ENCODE results near the gene AGO3. TPM values are rescaled to one million over a fixed set of nuclear protein-coding genes. Genes with fewer than 3 reads are reported as not detected.

The AGO3 gene
- total and polyA plus RNA-seq, 4 donors: 3.0 to 19.5 (median 7.1) TPM

DNA sequence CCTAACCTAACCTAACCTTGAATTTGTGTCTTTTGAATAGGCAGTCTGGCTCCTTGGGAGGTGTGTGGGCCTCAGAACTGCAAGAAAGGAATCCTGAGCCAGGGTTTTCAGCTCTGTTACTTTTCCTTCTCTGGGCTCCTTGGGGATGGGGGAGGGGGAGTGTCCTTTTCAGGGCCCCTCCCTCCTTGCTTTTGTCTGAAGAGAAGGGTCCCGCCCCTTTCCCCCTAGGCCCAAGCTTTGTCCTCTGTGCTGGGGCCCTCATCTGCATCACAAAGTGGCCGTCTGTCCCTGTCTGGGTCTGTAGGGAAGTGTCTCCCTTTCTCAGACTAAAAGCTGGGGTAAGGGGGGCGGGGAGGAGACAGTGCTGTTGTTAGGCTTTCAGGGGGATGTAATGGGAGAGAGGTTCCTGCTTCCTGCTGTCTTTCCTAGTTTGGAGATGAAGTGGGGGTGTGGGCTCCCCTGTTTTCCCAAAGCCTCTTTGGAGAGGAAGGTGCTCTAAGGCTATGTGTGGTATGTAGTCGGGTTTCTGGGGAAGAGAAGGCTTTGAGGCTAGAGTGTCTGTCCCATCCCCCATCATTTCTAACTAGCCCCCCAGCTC, 44.8 kb upstream of the AGO3 start:
- 83% methylated on average over 4 of the region's 4 CpGs for WGBS
- no peak overlapping the region for H3K4me3 ChIP-seq (ENCODE audit: low read depth in 1 of 3, low read length in 3 of 3)
- TF ChIP-seq GABPA (IDR thresholded peaks at IDR 0.05 in 1 of 2, conservative IDR thresholded peaks at IDR 0.05 in 1 of 2) (no peak), HNF4G (IDR thresholded peaks at IDR 0.05) (no peak), HNF4A (conservative IDR thresholded peaks at IDR 0.05) (no peak), RAD21 (IDR thresholded peaks at IDR 0.05) (no peak), FOXA1 (IDR thresholded peaks at IDR 0.05) (no peak), NR2F2 (IDR thresholded peaks at IDR 0.05) (no peak), FOXA2 (IDR thresholded peaks at IDR 0.05) (no peak), JUND (IDR thresholded peaks at IDR 0.05) (no peak), SP1 (IDR thresholded peaks at IDR 0.05) (no peak), YY1 (IDR thresholded peaks at IDR 0.05) (no peak), TAF1 (conservative IDR thresholded peaks at IDR 0.05) (no peak), EGR1 (IDR thresholded peaks at IDR 0.05; ENCODE audit: low read depth in 2 of 2) (no peak), RXRA (IDR thresholded peaks at IDR 0.05) (no peak)
- TF ChIP-seq, protein P1, sequence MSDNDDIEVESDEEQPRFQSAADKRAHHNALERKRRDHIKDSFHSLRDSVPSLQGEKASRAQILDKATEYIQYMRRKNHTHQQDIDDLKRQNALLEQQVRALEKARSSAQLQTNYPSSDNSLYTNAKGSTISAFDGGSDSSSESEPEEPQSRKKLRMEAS (IDR thresholded peaks at IDR 0.05): no peak
- TF ChIP-seq, protein P2, sequence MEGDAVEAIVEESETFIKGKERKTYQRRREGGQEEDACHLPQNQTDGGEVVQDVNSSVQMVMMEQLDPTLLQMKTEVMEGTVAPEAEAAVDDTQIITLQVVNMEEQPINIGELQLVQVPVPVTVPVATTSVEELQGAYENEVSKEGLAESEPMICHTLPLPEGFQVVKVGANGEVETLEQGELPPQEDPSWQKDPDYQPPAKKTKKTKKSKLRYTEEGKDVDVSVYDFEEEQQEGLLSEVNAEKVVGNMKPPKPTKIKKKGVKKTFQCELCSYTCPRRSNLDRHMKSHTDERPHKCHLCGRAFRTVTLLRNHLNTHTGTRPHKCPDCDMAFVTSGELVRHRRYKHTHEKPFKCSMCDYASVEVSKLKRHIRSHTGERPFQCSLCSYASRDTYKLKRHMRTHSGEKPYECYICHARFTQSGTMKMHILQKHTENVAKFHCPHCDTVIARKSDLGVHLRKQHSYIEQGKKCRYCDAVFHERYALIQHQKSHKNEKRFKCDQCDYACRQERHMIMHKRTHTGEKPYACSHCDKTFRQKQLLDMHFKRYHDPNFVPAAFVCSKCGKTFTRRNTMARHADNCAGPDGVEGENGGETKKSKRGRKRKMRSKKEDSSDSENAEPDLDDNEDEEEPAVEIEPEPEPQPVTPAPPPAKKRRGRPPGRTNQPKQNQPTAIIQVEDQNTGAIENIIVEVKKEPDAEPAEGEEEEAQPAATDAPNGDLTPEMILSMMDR (IDR thresholded peaks at IDR 0.05; ENCODE audit: low read depth, low read length, missing input control): no peak
- TF ChIP-seq, protein P3, sequence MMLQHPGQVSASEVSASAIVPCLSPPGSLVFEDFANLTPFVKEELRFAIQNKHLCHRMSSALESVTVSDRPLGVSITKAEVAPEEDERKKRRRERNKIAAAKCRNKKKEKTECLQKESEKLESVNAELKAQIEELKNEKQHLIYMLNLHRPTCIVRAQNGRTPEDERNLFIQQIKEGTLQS (IDR thresholded peaks at IDR 0.05): no peak
- TF ChIP-seq, protein P4, sequence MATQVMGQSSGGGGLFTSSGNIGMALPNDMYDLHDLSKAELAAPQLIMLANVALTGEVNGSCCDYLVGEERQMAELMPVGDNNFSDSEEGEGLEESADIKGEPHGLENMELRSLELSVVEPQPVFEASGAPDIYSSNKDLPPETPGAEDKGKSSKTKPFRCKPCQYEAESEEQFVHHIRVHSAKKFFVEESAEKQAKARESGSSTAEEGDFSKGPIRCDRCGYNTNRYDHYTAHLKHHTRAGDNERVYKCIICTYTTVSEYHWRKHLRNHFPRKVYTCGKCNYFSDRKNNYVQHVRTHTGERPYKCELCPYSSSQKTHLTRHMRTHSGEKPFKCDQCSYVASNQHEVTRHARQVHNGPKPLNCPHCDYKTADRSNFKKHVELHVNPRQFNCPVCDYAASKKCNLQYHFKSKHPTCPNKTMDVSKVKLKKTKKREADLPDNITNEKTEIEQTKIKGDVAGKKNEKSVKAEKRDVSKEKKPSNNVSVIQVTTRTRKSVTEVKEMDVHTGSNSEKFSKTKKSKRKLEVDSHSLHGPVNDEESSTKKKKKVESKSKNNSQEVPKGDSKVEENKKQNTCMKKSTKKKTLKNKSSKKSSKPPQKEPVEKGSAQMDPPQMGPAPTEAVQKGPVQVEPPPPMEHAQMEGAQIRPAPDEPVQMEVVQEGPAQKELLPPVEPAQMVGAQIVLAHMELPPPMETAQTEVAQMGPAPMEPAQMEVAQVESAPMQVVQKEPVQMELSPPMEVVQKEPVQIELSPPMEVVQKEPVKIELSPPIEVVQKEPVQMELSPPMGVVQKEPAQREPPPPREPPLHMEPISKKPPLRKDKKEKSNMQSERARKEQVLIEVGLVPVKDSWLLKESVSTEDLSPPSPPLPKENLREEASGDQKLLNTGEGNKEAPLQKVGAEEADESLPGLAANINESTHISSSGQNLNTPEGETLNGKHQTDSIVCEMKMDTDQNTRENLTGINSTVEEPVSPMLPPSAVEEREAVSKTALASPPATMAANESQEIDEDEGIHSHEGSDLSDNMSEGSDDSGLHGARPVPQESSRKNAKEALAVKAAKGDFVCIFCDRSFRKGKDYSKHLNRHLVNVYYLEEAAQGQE (IDR thresholded peaks at IDR 0.05): no peak
- TF ChIP-seq, protein P5, sequence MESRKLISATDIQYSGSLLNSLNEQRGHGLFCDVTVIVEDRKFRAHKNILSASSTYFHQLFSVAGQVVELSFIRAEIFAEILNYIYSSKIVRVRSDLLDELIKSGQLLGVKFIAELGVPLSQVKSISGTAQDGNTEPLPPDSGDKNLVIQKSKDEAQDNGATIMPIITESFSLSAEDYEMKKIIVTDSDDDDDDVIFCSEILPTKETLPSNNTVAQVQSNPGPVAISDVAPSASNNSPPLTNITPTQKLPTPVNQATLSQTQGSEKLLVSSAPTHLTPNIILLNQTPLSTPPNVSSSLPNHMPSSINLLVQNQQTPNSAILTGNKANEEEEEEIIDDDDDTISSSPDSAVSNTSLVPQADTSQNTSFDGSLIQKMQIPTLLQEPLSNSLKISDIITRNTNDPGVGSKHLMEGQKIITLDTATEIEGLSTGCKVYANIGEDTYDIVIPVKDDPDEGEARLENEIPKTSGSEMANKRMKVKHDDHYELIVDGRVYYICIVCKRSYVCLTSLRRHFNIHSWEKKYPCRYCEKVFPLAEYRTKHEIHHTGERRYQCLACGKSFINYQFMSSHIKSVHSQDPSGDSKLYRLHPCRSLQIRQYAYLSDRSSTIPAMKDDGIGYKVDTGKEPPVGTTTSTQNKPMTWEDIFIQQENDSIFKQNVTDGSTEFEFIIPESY (IDR thresholded peaks at IDR 0.05): no peak
- H3K36me3 ChIP-seq (ENCODE audit: control insufficient read depth in 4 of 4, insufficient read depth in 3 of 4, low read depth in 1 of 4, low read length in 3 of 4): peaks cover 0 to 9% (median 5%) of the 10 kb centered on the region in 4 donors
- no peaks in the 10 kb centered on the region for H3K9me3 ChIP-seq (ENCODE audit: control insufficient read depth in 4 of 4, low read length in 3 of 4)
- DNase-seq (ENCODE audit: low spot score): no peak
- no peak overlapping the region for H3K9ac ChIP-seq (ENCODE audit: low read depth in 1 of 2, low read length in 2 of 2)
- peaks cover 0 to 9% (median 3%) of the 10 kb centered on the region in 4 donors for H3K4me1 ChIP-seq (ENCODE audit: control insufficient read depth in 4 of 4, insufficient read depth in 4 of 4, low read length in 3 of 4)
- no peaks in the 10 kb centered on the region for H3K27me3 ChIP-seq (ENCODE audit: control insufficient read depth in 4 of 4, insufficient read depth in 4 of 4, low read length in 3 of 4)
- H3K27ac ChIP-seq (ENCODE audit: low read depth in 1 of 2, low read length in 2 of 2): no peak overlapping the region

Data from liver (tissue), 9 donors.